Fibroblast of lung (primary cell): ENCODE results near the gene CAMTA1. TPM values are rescaled to one million over a fixed set of nuclear protein-coding genes. Genes with fewer than 3 reads are reported as not detected.

Experiments used
- DNase-seq, 2 donors: peaks; one replicate each; pipeline versions ENCODE4 v3.0.0 to v3.0.0-alpha.2; 2010; ENCODE audit warnings: low read depth in 2 of 2
- H2AFZ ChIP-seq: 2 replicates; pipeline ENCODE4 v1.5.1; 2012; ENCODE audit warnings: low read length, control low read depth, inconsistent platforms
- H3K27ac ChIP-seq: 2 replicates; pipeline ENCODE4 v1.5.1; 2011; ENCODE audit warnings: low read length, control low read depth; ENCODE audit not compliant: insufficient read depth
- H3K27me3 ChIP-seq: 2 replicates; pipeline ENCODE4 v1.5.1; 2011; ENCODE audit warnings: mild to moderate bottlenecking, low read length; ENCODE audit not compliant: control insufficient read depth, insufficient read depth
- H3K36me3 ChIP-seq: 2 replicates; pipeline ENCODE4 v1.5.1; 2011; ENCODE audit warnings: low read length; ENCODE audit not compliant: control insufficient read depth, insufficient read depth
- H3K4me1 ChIP-seq: 2 replicates; pipeline ENCODE4 v1.5.1; 2011; ENCODE audit warnings: low read length; ENCODE audit not compliant: control insufficient read depth, insufficient read depth; ENCODE audit errors: extremely low read depth
- H3K4me2 ChIP-seq: 2 replicates; pipeline ENCODE4 v1.5.1; 2011; ENCODE audit warnings: low read length, control low read depth; ENCODE audit not compliant: insufficient read depth; ENCODE audit errors: extremely low read depth
- H3K4me3 ChIP-seq, 4 experiments: fragments of 200-600 bp in 1 of 4; sonication (generic) in 1 of 4; replicated peaks in 1 of 4; 2 replicates each; pipeline ENCODE4 v1.5.1; 2011 to 2016; ENCODE audit warnings: low read length in 4 of 4, low read depth in 3 of 4, mild to moderate bottlenecking in 3 of 4, control low read depth in 2 of 4, inconsistent platforms in 1 of 4, mixed read lengths in 1 of 4; ENCODE audit not compliant: insufficient read depth in 1 of 4; ENCODE audit errors: control extremely low read depth in 1 of 4
- H3K79me2 ChIP-seq: 2 replicates; pipeline ENCODE4 v1.5.1; 2012; ENCODE audit warnings: mild to moderate bottlenecking, low read length, inconsistent platforms; ENCODE audit not compliant: control insufficient read depth, insufficient read depth
- H3K9ac ChIP-seq: 2 replicates; pipeline ENCODE4 v1.5.1; 2011; ENCODE audit warnings: mild to moderate bottlenecking, low read length, control low read depth; ENCODE audit not compliant: insufficient read depth
- H3K9me3 ChIP-seq: 2 replicates; pipeline ENCODE4 v1.5.1; 2012; ENCODE audit warnings: low read depth, low read length; ENCODE audit not compliant: control insufficient read depth, insufficient read depth
- H4K20me1 ChIP-seq: 2 replicates; pipeline ENCODE4 v1.5.1; 2011; ENCODE audit warnings: low read length; ENCODE audit not compliant: control insufficient read depth, insufficient read depth; ENCODE audit errors: extremely low read depth
- EZH2 ChIP-seq: IDR thresholded peaks from 2 replicates; pipeline ENCODE4 v1.5.1; 2012; ENCODE audit warnings: low read length, control low read depth, mild to moderate bottlenecking; ENCODE audit errors: missing control alignments
- polyA plus RNA-seq, 2 donors: library from polyadenylated mRNA; depleted of rRNA in 1 of 2; stranded (reverse) in 1 of 2; unstranded in 1 of 2; fragments of >200 nt; gene quantifications; 2 replicates each; pipeline ENCODE4 v1.2.1, GENCODE V29; 2011 to 2012; ENCODE audit warnings: missing spikeins in 1 of 2
- total RNA-seq: library from RNA; depleted of rRNA; stranded (reverse); fragments of >200 nt; gene quantifications from 2 replicates; pipeline ENCODE4 v1.2.1, GENCODE V29; 2014
- TF ChIP-seq, protein P1 (sequence below), 2 donors: IDR thresholded peaks in 1 of 2; conservative IDR thresholded peaks in 1 of 2; 1 replicate in 1 of 2; 2 replicates in 1 of 2; pipeline ENCODE4 v1.5.1; 2011 to 2012; ENCODE audit warnings: low read length in 2 of 2, control low read depth in 1 of 2, inconsistent platforms in 1 of 2, low read depth in 1 of 2, mild to moderate bottlenecking in 1 of 2

CAMTA1 gene
- total and polyA plus RNA-seq, 2 donors (not counting 1 experiment from before 2014, with no cell fraction given), result 47.6 to 86.0 TPM

DNA sequence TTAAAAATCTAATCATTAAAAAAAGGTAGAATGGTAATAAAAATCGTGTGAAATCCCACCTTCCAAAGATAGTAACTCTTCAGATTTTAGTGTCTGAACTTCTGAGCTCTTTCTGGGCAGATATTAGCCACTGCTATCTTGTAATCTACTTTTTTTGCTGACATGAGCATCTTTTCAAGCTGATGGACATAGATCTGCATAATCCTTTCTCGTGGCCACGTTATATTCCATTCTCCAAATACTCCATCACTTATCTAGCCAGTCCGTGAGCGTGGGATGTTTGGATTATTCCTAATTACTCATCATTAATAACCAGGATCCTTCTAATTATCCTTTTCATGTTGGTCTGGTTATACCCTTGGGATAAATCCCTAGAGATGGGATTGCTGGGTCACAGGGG lies 731.7 kb downstream of the CAMTA1 start:
- no peaks in the 10 kb centered on the region for H3K79me2 ChIP-seq
- H3K9ac ChIP-seq, result no peak overlapping the region
- no peak overlapping the region for H2AFZ ChIP-seq
- H3K9me3 ChIP-seq, result no peaks in the 10 kb centered on the region
- TF ChIP-seq, protein P1, sequence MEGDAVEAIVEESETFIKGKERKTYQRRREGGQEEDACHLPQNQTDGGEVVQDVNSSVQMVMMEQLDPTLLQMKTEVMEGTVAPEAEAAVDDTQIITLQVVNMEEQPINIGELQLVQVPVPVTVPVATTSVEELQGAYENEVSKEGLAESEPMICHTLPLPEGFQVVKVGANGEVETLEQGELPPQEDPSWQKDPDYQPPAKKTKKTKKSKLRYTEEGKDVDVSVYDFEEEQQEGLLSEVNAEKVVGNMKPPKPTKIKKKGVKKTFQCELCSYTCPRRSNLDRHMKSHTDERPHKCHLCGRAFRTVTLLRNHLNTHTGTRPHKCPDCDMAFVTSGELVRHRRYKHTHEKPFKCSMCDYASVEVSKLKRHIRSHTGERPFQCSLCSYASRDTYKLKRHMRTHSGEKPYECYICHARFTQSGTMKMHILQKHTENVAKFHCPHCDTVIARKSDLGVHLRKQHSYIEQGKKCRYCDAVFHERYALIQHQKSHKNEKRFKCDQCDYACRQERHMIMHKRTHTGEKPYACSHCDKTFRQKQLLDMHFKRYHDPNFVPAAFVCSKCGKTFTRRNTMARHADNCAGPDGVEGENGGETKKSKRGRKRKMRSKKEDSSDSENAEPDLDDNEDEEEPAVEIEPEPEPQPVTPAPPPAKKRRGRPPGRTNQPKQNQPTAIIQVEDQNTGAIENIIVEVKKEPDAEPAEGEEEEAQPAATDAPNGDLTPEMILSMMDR (conservative IDR thresholded peaks at IDR 0.05 in 1 of 2, IDR thresholded peaks at IDR 0.05 in 1 of 2; ENCODE audit: low read depth in 1 of 2, low read length in 2 of 2), result no peak
- no peak for TF ChIP-seq EZH2
- H4K20me1 ChIP-seq, result no peaks in the 10 kb centered on the region
- no peak overlapping the region for H3K4me2 ChIP-seq
- no peak overlapping the region for H3K4me3 ChIP-seq
- DNase-seq, result no peak
- no peaks in the 10 kb centered on the region for H3K36me3 ChIP-seq
- peaks cover 3% of the 10 kb centered on the region for H3K27me3 ChIP-seq
- no peak overlapping the region for H3K27ac ChIP-seq
- H3K4me1 ChIP-seq, result no peaks in the 10 kb centered on the region

DNA sequence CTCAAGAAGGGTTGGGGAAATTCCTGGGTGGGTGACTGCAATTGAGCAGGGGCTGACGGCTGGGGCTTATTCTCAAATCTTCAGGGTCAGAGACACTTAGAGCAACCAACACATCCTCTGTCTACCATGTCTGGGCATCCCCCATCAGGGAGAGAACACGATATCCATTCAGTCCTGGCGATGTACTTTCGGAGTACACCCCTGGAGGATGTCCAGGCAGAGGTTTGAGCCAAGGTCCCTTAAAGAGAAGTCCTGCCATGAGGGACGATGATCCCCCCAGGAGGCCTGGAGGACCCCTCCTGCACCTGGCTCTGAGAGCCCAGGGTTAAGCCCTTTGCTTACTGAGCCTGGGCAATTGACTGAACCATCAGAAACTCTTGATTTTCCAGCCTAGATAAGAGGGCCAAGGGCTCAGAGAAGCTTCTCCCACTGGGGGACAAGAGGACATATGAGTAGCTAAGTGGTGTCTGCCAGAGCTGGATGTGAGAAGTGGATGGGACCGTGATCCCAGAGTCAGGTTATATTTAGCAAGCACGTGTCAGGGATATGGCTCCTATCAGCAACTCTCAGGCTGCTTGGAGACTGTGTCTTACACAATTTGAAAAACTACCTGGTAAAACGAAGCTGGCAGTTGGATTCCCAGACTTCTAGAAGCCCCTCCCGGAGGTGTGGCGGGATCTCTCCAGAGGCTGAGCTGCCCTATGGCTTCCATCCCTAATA lies 732.5 kb downstream of the CAMTA1 start:
- no peaks in the 10 kb centered on the region for H3K4me1 ChIP-seq
- peaks cover 3% of the 10 kb centered on the region for H3K27me3 ChIP-seq
- H3K4me2 ChIP-seq, result no peak overlapping the region
- TF ChIP-seq, protein P1 (conservative IDR thresholded peaks at IDR 0.05 in 1 of 2, IDR thresholded peaks at IDR 0.05 in 1 of 2; ENCODE audit: low read depth in 1 of 2, low read length in 2 of 2), result no peak
- no peak for DNase-seq
- no peaks in the 10 kb centered on the region for H3K79me2 ChIP-seq
- H3K4me3 ChIP-seq, result no peak overlapping the region
- H3K27ac ChIP-seq, result no peak overlapping the region
- H3K9me3 ChIP-seq, result no peaks in the 10 kb centered on the region
- H3K9ac ChIP-seq, result no peak overlapping the region
- H3K36me3 ChIP-seq, result no peaks in the 10 kb centered on the region
- no peak overlapping the region for H2AFZ ChIP-seq
- H4K20me1 ChIP-seq, result no peaks in the 10 kb centered on the region

DNA sequence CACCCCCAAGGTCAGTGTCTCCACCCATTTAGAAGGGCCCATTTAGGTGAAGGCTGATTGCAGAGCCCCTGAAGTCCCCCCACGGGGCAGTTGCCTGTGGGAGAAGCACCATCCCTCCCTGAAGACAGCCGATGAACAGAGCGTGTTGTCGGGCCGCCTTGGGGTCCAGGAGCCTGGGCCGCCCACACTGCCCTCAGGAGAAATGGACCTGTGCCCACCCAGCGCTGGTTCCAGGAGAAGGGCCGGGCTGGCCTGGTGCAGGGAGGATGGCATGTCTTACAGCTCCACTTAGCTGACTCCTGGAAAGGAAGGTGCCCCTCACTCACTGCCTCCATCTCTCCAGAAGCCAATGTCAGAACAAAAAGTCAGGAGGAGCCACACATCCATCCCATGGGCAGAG lies 733.2 kb downstream of the CAMTA1 start:
- H3K9me3 ChIP-seq, result no peaks in the 10 kb centered on the region
- DNase-seq, result no peak

More for the DNA sequence above, 733.2 kb downstream of the CAMTA1 start:
- Histone ChIP-seq H3K36me3 (no peaks in the 10 kb centered on the region), H3K79me2 (no peaks in the 10 kb centered on the region), H3K4me3 (no peak overlapping the region), H3K27ac (no peak overlapping the region), H3K9ac (no peak overlapping the region), H4K20me1 (no peaks in the 10 kb centered on the region), H3K27me3 (peaks cover 3% of the 10 kb centered on the region), H3K4me1 (no peaks in the 10 kb centered on the region), H2AFZ (no peak overlapping the region), H3K4me2 (no peak overlapping the region)
- no peak for TF ChIP-seq EZH2
- TF ChIP-seq, protein P1 (conservative IDR thresholded peaks at IDR 0.05 in 1 of 2, IDR thresholded peaks at IDR 0.05 in 1 of 2; ENCODE audit: low read depth in 1 of 2, low read length in 2 of 2), result no peak
